WTC11 (cell line): ENCODE data around the gene OR51F1. TPM values are rescaled to one million over a fixed set of nuclear protein-coding genes. Genes with fewer than 3 reads are reported as not detected.

Experiments
- ATAC-seq: fragments of 200-7000 bp; cut with Tn5 transposase; 2 replicates; pipeline ENCODE4 v1.10.0; 2021; ENCODE audit warnings: mild to moderate bottlenecking, moderate library complexity
- Bru-seq: library from RNA; stranded (reverse); fragments of 400-500 nt; gene quantifications from one replicate; lab custom pipeline; 2021; lab: Mats Ljungman, UMichigan
- CTCF ChIA-PET: fragments of 300-600 bp; sonication (Branson Sonifier 250); formaldehyde crosslinking; loops from one replicate; lab custom pipeline; 2021; ENCODE audit warnings: antibody characterized with exemption; lab: Charles Lee
- POLR2A ChIA-PET: fragments of 350-600 bp; sonication (Branson Sonifier 250); formaldehyde crosslinking; loops from one replicate; lab custom pipeline; 2021; ENCODE audit warnings: antibody characterized with exemption; lab: Charles Lee
- DNase-seq: peaks from one replicate; pipeline ENCODE4 v3.0.0; 2021; ENCODE audit warnings: low spot score
- H3K27ac Mint-ChIP-seq: 2 replicates; pipeline ENCODE4 v1.8.0; 2021; ENCODE audit warnings: mixed read lengths
- H3K27me3 Mint-ChIP-seq: 2 replicates; pipeline ENCODE4 v1.8.0; 2021; ENCODE audit warnings: low read depth, mild to moderate bottlenecking, moderate library complexity, mixed read lengths
- H3K36me3 Mint-ChIP-seq: 2 replicates; pipeline ENCODE4 v1.8.0; 2021; ENCODE audit warnings: mixed read lengths
- H3K4me1 Mint-ChIP-seq: 2 replicates; pipeline ENCODE4 v1.8.0; 2022; ENCODE audit warnings: mixed read lengths
- H3K4me3 Mint-ChIP-seq: 2 replicates; pipeline ENCODE4 v1.8.0; 2021; ENCODE audit warnings: mild to moderate bottlenecking, moderate library complexity, mixed read lengths
- H3K9me3 Mint-ChIP-seq: 2 replicates; pipeline ENCODE4 v1.8.0; 2021; ENCODE audit warnings: mixed read lengths
- ARID4B ChIP-seq: sonication (generic); formaldehyde crosslinking; IDR thresholded peaks from 2 replicates; pipeline ENCODE4 v1.8.0; 2023; ENCODE audit warnings: missing genetic modification reagents, mild to moderate bottlenecking, borderline replicate concordance
- ATF2 ChIP-seq: sonication (generic); formaldehyde crosslinking; IDR thresholded peaks from 2 replicates; pipeline ENCODE4 v1.8.1; 2022; ENCODE audit warnings: low read depth, missing genetic modification reagents, borderline replicate concordance
- CBFB ChIP-seq: sonication (generic); formaldehyde crosslinking; IDR thresholded peaks from 2 replicates; pipeline ENCODE4 v1.8.1; 2022; ENCODE audit warnings: mild to moderate bottlenecking, low read depth, missing genetic modification reagents
- E2F5 ChIP-seq: sonication (generic); formaldehyde crosslinking; IDR thresholded peaks from 2 replicates; pipeline ENCODE4 v1.8.1; 2022; ENCODE audit warnings: mild to moderate bottlenecking, moderate library complexity, missing genetic modification reagents
- EMX1 ChIP-seq: fragments of 250-450 bp; sonication (Bioruptor Pico); IDR thresholded peaks from 2 replicates; pipeline ENCODE4 v1.8.0; 2021; ENCODE audit warnings: mild to moderate bottlenecking
- ETV6 ChIP-seq: sonication (generic); formaldehyde crosslinking; IDR thresholded peaks from 2 replicates; pipeline ENCODE4 v1.8.1; 2022; ENCODE audit warnings: mild to moderate bottlenecking, missing genetic modification reagents
- FOXJ3 ChIP-seq: sonication (generic); formaldehyde crosslinking; IDR thresholded peaks from 2 replicates; pipeline ENCODE4 v1.9.0; 2021; ENCODE audit warnings: missing genetic modification reagents, mild to moderate bottlenecking, borderline replicate concordance
- FOXP4 ChIP-seq: sonication (generic); formaldehyde crosslinking; IDR thresholded peaks from 2 replicates; pipeline ENCODE4 v1.8.0; 2022; ENCODE audit warnings: mild to moderate bottlenecking, missing genetic modification reagents
- IRF2 ChIP-seq: sonication (generic); formaldehyde crosslinking; IDR thresholded peaks from 2 replicates; pipeline ENCODE4 v1.8.0; 2022; ENCODE audit warnings: low read depth, missing genetic modification reagents, borderline replicate concordance
- KAT7 ChIP-seq: sonication (generic); formaldehyde crosslinking; IDR thresholded peaks from 2 replicates; pipeline ENCODE4 v1.8.1; 2023; ENCODE audit warnings: missing genetic modification reagents, mild to moderate bottlenecking, borderline replicate concordance
- NFATC4 ChIP-seq: fragments of 250-450 bp; sonication (Bioruptor Pico); IDR thresholded peaks from 2 replicates; pipeline ENCODE4 v1.9.0; 2021; ENCODE audit warnings: mild to moderate bottlenecking
- NR1H2 ChIP-seq: sonication (generic); formaldehyde crosslinking; IDR thresholded peaks from 2 replicates; pipeline ENCODE4 v1.9.0; 2021; ENCODE audit warnings: mild to moderate bottlenecking, moderate library complexity, missing genetic modification reagents
- OVOL2 ChIP-seq: fragments of 250-450 bp; sonication (Bioruptor Pico); IDR thresholded peaks from 2 replicates; pipeline ENCODE4 v1.9.0; 2021; ENCODE audit warnings: mild to moderate bottlenecking, borderline replicate concordance
- PRDM15 ChIP-seq: sonication (generic); formaldehyde crosslinking; IDR thresholded peaks from 2 replicates; pipeline ENCODE4 v1.8.0; 2022; ENCODE audit warnings: missing genetic modification reagents
- RORB ChIP-seq: fragments of 250-450 bp; sonication (Bioruptor Pico); IDR thresholded peaks from 2 replicates; pipeline ENCODE4 v1.9.0; 2021; ENCODE audit warnings: mild to moderate bottlenecking
- SOX15 ChIP-seq: fragments of 250-450 bp; sonication (Bioruptor Pico); IDR thresholded peaks from 2 replicates; pipeline ENCODE4 v1.9.0; 2021; ENCODE audit warnings: mild to moderate bottlenecking
- SP1 ChIP-seq: sonication (generic); formaldehyde crosslinking; conservative IDR thresholded peaks from 2 replicates; pipeline ENCODE4 v1.8.1; 2022; ENCODE audit warnings: missing genetic modification reagents
- TCF7 ChIP-seq: sonication (generic); formaldehyde crosslinking; IDR thresholded peaks from 2 replicates; pipeline ENCODE4 v1.8.0; 2022; ENCODE audit warnings: mild to moderate bottlenecking, low read depth, missing genetic modification reagents, moderate library complexity
- ZBTB21 ChIP-seq: sonication (generic); formaldehyde crosslinking; IDR thresholded peaks from 2 replicates; pipeline ENCODE4 v1.8.1; 2023; ENCODE audit warnings: mild to moderate bottlenecking, missing genetic modification reagents, borderline replicate concordance
- ZNF121 ChIP-seq: sonication (generic); formaldehyde crosslinking; IDR thresholded peaks from 2 replicates; pipeline ENCODE4 v1.8.0; 2023; ENCODE audit warnings: missing genetic modification reagents
- ZNF396 ChIP-seq: fragments of 250-450 bp; sonication (Bioruptor Pico); IDR thresholded peaks from 2 replicates; pipeline ENCODE4 v1.8.0; 2021; ENCODE audit warnings: mild to moderate bottlenecking, moderate library complexity, borderline replicate concordance
- ZNF416 ChIP-seq: fragments of 250-450 bp; sonication (Bioruptor Pico); IDR thresholded peaks from 2 replicates; pipeline ENCODE4 v1.9.0; 2021; ENCODE audit warnings: mild to moderate bottlenecking, inconsistent platforms
- ZNF423 ChIP-seq: fragments of 250-450 bp; sonication (Bioruptor Pico); IDR thresholded peaks from 2 replicates; pipeline ENCODE4 v2.1.2; 2022; ENCODE audit warnings: mild to moderate bottlenecking, moderate library complexity
- long read RNA-seq, 3 experiments: library from RNA in 1 of 3; library from capped mRNA in 1 of 3; library from polyadenylated mRNA in 1 of 3; unstranded in 2 of 3; stranded (forward) in 1 of 3; transcript quantifications; one replicate each; pipeline ENCODE4 v2.0.0, GENCODE V29; 2021
- total RNA-seq: library from RNA; stranded (reverse); gene quantifications from 3 replicates; pipeline ENCODE4 v1.2.3, GENCODE V29; 2021

Gene OR51F1
- total RNA-seq: not detected in 3 replicates
- Bru-seq, nascent RNA: not detected
- long read RNA-seq, experiment 1: 0 reads
- long read RNA-seq, experiment 2: 0 reads
- long read RNA-seq, experiment 3: 0 reads

- Mint-ChIP-seq H3K27ac (no peak within 1 kb of the TSS), H3K27me3 (no peaks in the 10 kb centered on the region; the same call in 1 of the 2 replicates), H3K4me3 (no peak within 1 kb of the TSS), H3K36me3 (no peaks in the 10 kb centered on the region), H3K9me3 (no peaks in the 10 kb centered on the region), H3K4me1 (no peaks in the 10 kb centered on the region)
- ChIA-PET POLR2A (no interaction called here), CTCF (no interaction called here)
- DNase-seq: no peak
- TF ChIP-seq ZNF121: no peak
- TF ChIP-seq ARID4B (CRISPR knock-in tag): no peak
- TF ChIP-seq TCF7: no peak
- TF ChIP-seq SOX15 (CRISPR knock-in tag): no peak
- TF ChIP-seq ATF2: no peak
- no peak for TF ChIP-seq KAT7
- TF ChIP-seq SP1 (CRISPR knock-in tag): no peak
- no peak for TF ChIP-seq ZNF416 (CRISPR knock-in tag)
- no peak for TF ChIP-seq FOXJ3 (CRISPR knock-in tag)
- TF ChIP-seq E2F5 (CRISPR knock-in tag): no peak
- TF ChIP-seq EMX1: no peak
- TF ChIP-seq OVOL2 (CRISPR knock-in tag): no peak
- no peak for TF ChIP-seq NFATC4 (CRISPR knock-in tag)
- TF ChIP-seq PRDM15 (CRISPR knock-in tag): no peak
- no peak for ATAC-seq
Measured at GRCh38 chr11:4769838-4770237, at the start of gene OR51F1. OR51F1 (minus strand) TSS chr11:4769938; CDS start chr11:4769938, 0 bp downstream.

GRCh38 chr11:4809246-4809645 is 39.5 kb upstream of the OR51F1 start:
- H3K9me3 Mint-ChIP-seq: no peaks in the 10 kb centered on the region
- ChIA-PET POLR2A (no interaction called here), CTCF (no interaction called here)
- H3K27ac Mint-ChIP-seq: no peak overlapping the region
- ATAC-seq: no peak
- peaks cover 2% of the 10 kb centered on the region for H3K4me1 Mint-ChIP-seq
- peaks cover 4% of the 10 kb centered on the region; the same call in 1 of the 2 replicates for H3K27me3 Mint-ChIP-seq
- no peaks in the 10 kb centered on the region for H3K36me3 Mint-ChIP-seq
- no peak overlapping the region for H3K4me3 Mint-ChIP-seq
- DNase-seq: no peak
- TF ChIP-seq CBFB (CRISPR knock-in tag) (no peak), FOXP4 (CRISPR knock-in tag) (no peak), NFATC4 (CRISPR knock-in tag) (no peak), RORB (CRISPR knock-in tag) (no peak), ETV6 (CRISPR knock-in tag) (no peak), ZNF423 (CRISPR knock-in tag) (no peak), E2F5 (CRISPR knock-in tag) (no peak), ZNF396 (CRISPR knock-in tag) (no peak), NR1H2 (no peak), IRF2 (no peak), ZBTB21 (CRISPR knock-in tag) (no peak)
